Measurements from ENCODE around the gene SLC29A2. TPM values are rescaled to one million over a fixed set of nuclear protein-coding genes. Genes with fewer than 3 reads are reported as not detected.
A peak's percentile ranks its signal among the peaks of the same experiment; 100 is the strongest.

SLC29A2 gene
- total and polyA plus RNA-seq, 7 donors, result 14.9 to 94.1 (median 56.8) TPM

DNA sequence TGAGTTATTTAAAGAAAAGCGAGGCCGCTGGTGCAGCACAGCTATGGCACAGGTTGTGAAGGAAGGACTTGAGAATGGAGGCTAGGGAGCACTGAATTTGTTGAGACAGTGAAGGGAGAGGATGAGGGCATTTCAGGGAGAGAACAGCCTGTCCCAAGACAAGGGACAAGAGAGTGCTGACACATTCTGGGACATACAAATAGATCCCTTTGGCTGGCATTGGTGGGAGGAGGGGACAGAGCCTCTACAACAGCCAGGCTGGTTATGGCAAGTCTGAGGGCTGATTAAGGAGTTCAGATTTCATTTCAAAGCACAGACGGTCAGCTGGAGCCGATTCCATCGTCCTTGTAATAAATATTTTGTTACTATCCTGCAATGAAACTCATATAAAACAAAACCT, 1.7 kb upstream of the SLC29A2 start:
- Histone ChIP-seq H3K4me3 (peak overlapping the region; percentile 26), H3K9me3 (no peaks in the 10 kb centered on the region), H3K27ac (peak overlapping the region; percentile 93), H3K27me3 (ENCODE audit: insufficient read depth in 3 of 3, low read length in 2 of 3) (no peaks in the 10 kb centered on the region), H3K36me3 (ENCODE audit: insufficient read depth in 1 of 2, low read depth in 1 of 2) (peaks cover 0 to 3% of the 10 kb centered on the region in 2 donors), H3K4me1 (peaks cover 45% of the 10 kb centered on the region)
- intact Hi-C loops (cut with DNase I), result no loop called here
- TF ChIP-seq, protein P1, sequence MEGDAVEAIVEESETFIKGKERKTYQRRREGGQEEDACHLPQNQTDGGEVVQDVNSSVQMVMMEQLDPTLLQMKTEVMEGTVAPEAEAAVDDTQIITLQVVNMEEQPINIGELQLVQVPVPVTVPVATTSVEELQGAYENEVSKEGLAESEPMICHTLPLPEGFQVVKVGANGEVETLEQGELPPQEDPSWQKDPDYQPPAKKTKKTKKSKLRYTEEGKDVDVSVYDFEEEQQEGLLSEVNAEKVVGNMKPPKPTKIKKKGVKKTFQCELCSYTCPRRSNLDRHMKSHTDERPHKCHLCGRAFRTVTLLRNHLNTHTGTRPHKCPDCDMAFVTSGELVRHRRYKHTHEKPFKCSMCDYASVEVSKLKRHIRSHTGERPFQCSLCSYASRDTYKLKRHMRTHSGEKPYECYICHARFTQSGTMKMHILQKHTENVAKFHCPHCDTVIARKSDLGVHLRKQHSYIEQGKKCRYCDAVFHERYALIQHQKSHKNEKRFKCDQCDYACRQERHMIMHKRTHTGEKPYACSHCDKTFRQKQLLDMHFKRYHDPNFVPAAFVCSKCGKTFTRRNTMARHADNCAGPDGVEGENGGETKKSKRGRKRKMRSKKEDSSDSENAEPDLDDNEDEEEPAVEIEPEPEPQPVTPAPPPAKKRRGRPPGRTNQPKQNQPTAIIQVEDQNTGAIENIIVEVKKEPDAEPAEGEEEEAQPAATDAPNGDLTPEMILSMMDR (IDR thresholded peaks at IDR 0.05), result no peak
- WGBS, 3 donors, result 22 to 28% (median 24%) methylated on average over 5 of the region's 5 CpGs
- peak; percentile 45 to 78 for DNase-seq
- peak; percentile 72 to 75 (median 74) for ATAC-seq

DNA sequence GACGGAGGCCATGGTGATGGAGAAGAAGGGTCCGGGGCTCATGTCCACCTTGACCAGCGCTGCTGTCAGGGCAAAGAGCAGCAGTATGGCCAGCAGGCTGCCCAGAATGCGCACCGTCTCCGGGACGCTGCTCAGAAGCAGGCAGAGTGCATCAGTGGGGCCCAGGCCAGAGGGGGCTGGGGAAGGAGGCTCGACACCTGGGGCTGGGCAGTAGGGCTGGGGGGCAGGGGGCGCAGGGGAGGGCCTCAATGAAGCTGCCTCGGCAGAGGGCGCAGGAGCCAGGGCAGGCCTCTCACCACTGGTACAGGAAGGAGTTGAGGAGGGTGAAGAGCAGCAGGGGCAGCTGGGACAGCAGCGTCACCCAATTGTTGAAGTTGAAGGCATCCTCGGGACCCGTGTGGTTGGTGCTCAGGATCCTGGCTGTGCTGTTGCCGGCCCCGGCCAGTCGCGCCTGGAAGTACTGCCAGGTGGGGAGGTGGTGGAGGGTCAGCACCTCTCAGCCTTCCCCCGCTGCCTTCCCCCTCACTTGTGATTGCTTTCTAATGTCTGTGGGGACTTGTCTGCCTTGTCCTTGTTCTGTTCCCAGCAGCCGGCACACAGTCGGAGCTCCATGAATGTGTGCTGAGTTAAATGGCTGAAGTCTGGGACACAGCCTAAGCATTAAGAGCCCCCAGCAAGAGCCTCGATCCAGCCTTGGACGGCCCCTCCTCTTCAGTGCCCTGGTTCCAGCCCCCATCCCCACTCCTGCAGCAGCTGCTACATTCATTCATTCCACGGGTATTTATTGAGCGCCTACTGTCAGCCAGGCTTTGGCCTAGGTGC, 2.3 kb downstream of the SLC29A2 start:
- intact Hi-C loops (cut with DNase I), result no loop called here
- 50 to 57% (median 55%) methylated on average over 23 to 25 of the region's 25 CpGs for WGBS, 3 donors
- no peak for ATAC-seq

DNA sequence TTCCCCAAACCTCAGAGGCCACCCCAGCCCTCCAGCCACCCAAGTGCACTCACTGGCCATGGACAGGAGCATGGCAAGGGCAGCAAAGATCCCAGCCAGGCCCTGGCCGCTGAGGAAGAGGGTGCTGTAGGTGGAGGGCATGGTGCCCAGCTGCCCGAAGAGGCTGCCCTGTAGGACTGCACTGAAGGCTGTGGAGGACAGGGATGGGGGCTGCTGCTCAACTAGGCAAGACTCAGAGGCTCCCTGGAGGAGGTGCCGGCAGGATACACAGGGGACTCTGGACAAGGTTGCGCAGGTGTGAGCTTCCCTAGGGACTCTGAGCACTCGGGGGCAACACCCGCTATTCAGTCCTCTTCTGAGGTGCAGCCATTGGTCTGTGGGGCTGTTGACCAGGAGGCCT, 3.1 kb downstream of the SLC29A2 start:
- Histone ChIP-seq H3K36me3 (ENCODE audit: insufficient read depth in 1 of 2, low read depth in 1 of 2) (peaks cover 0 to 50% of the 10 kb centered on the region in 2 donors), H3K4me3 (peak overlapping the region; percentile 91), H3K4me1 (peaks cover 55% of the 10 kb centered on the region), H3K27me3 (ENCODE audit: insufficient read depth in 3 of 3, low read length in 2 of 3) (no peaks in the 10 kb centered on the region), H3K27ac (peak overlapping the region; percentile 36), H3K9me3 (no peaks in the 10 kb centered on the region)
- ATAC-seq (no peak), DNase-seq (peak in 1 of 2 donors; percentile 47)
- intact Hi-C loops (cut with DNase I), result no loop called here
- TF ChIP-seq, protein P1 (IDR thresholded peaks at IDR 0.05), result no peak
- 63 to 77% (median 65%) methylated on average over 6 of the region's 6 CpGs for WGBS, 3 donors

More for the DNA sequence above, 2.3 kb downstream of the SLC29A2 start:
- H3K27ac ChIP-seq, result peak overlapping the region; percentile 93
- peak overlapping the region; percentile 91 for H3K4me3 ChIP-seq
- H3K27me3 ChIP-seq (ENCODE audit: insufficient read depth in 3 of 3, low read length in 2 of 3), result no peaks in the 10 kb centered on the region
- no peaks in the 10 kb centered on the region for H3K9me3 ChIP-seq
- H3K4me1 ChIP-seq, result peaks cover 60% of the 10 kb centered on the region
- TF ChIP-seq, protein P1 (IDR thresholded peaks at IDR 0.05), result no peak
- peaks cover 0 to 43% of the 10 kb centered on the region in 2 donors for H3K36me3 ChIP-seq (ENCODE audit: insufficient read depth in 1 of 2, low read depth in 1 of 2)
- peak in 1 of 2 donors; percentile 45 for DNase-seq

DNA sequence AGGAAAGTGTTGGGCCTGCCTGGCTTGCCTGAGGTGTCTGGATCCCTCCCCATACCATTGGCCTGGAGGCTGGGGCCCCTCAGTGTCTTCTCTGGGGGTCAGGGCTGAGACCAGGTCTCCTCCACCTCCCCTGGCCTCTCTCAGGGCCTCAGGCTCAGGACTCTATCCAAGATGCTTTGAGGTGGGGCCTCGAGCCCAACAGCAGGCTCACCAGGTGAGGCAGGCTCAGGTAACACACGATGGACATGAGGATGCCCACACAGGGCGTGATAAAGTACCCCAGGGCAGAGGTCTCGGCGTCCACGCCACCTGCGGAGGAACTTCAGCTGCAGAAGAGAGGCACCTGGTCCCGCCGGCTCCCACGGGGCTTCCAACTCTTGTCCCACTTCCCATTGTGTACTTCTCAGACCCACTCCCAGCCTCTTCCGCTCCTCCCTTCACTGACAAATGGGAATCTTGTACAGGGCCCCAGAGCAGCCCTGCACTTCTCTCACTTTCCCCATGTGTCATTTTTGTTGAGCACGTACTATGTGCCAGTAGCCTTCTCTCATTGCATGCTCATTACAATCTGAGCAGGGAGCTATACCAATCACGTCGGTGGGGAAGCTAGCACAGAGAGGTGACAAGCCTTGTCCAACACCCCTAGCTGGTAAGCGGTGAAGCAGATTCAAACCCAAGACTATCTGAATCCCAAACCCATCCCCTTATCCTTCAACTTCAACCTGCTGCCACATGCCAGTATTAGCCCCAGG, 3.8 kb downstream of the SLC29A2 start:
- TF ChIP-seq, protein P1 (IDR thresholded peaks at IDR 0.05), result no peak
- H3K36me3 ChIP-seq (ENCODE audit: insufficient read depth in 1 of 2, low read depth in 1 of 2), result peaks cover 0 to 57% of the 10 kb centered on the region in 2 donors
- ATAC-seq, result no peak

More for the DNA sequence above, 3.8 kb downstream of the SLC29A2 start:
- H3K4me3 ChIP-seq, result peak overlapping the region; percentile 91
- peaks cover 50% of the 10 kb centered on the region for H3K4me1 ChIP-seq
- 86 to 92% (median 90%) methylated on average over 13 to 15 of the region's 15 CpGs for WGBS, 3 donors
- H3K27me3 ChIP-seq (ENCODE audit: insufficient read depth in 3 of 3, low read length in 2 of 3), result no peaks in the 10 kb centered on the region
- DNase-seq, result peak in 1 of 2 donors; percentile 42
- intact Hi-C loops (cut with DNase I), result no loop called here
- H3K9me3 ChIP-seq, result no peaks in the 10 kb centered on the region
- H3K27ac ChIP-seq, result no peak overlapping the region
